IMR-90 (cell line): ENCODE results near the gene RAPGEF2. TPM values are rescaled to one million over a fixed set of nuclear protein-coding genes. Genes with fewer than 3 reads are reported as not detected.
A peak's percentile ranks its signal among the peaks of the same experiment; 100 is the strongest.

ENCODE experiments used
- ATAC-seq: fragments of 200-7000 bp; cut with Tn5 transposase; 2 replicates; pipeline ENCODE4 v1.9.1; 2020; ENCODE audit warnings: low read depth, mild to moderate bottlenecking, moderate library complexity
- BruUV-seq: library from RNA; stranded (reverse); fragments of 400-500 nt; replicated peaks from 2 replicates; lab custom pipeline; 2021; lab: Mats Ljungman, UMichigan
- CTCF ChIA-PET: fragments of 300-600 bp; formaldehyde crosslinking; extraction: SDS; loops from one replicate; lab custom pipeline; 2021; ENCODE audit warnings: antibody characterized with exemption; lab: Yijun Ruan, JAX
- POLR2A ChIA-PET: fragments of 300-600 bp; sonication (Branson Sonifier 250); formaldehyde crosslinking; loops from one replicate; lab custom pipeline; 2022; ENCODE audit warnings: antibody characterized with exemption; ENCODE audit not compliant: unreplicated experiment; lab: Charles Lee
- DNase-seq: peaks from one replicate; pipeline ENCODE4 v3.0.0; 2013
- H2AFZ ChIP-seq: replicated peaks from 2 replicates; pipeline ENCODE3; 2013; ENCODE audit warnings: low read length, mild to moderate bottlenecking; ENCODE audit not compliant: poor library complexity
- H2AK5ac ChIP-seq: 2 replicates; pipeline ENCODE4 v1.6.1; 2013; ENCODE audit warnings: low read depth, low read length, inconsistent platforms
- H2AK9ac ChIP-seq: replicated peaks from 2 replicates; pipeline ENCODE3; 2013; ENCODE audit warnings: mild to moderate bottlenecking, low read depth, low read length, moderate library complexity; ENCODE audit not compliant: poor library complexity
- H2BK120ac ChIP-seq: 2 replicates; pipeline ENCODE4 v1.6.1; 2013; ENCODE audit warnings: low read depth, low read length, inconsistent platforms
- H2BK15ac ChIP-seq: 3 replicates; pipeline ENCODE4 v1.6.1; 2013; ENCODE audit warnings: low read depth, low read length, inconsistent platforms
- H2BK20ac ChIP-seq: 2 replicates; pipeline ENCODE4 v1.6.1; 2013; ENCODE audit warnings: low read depth, mild to moderate bottlenecking, inconsistent platforms, low read length, moderate library complexity
- H2BK5ac ChIP-seq: 2 replicates; pipeline ENCODE4 v1.6.1; 2013; ENCODE audit warnings: mild to moderate bottlenecking, low read depth, low read length, inconsistent platforms; ENCODE audit not compliant: poor library complexity, severe bottlenecking
- H3K14ac ChIP-seq: replicated peaks from 2 replicates; pipeline ENCODE4 v1.6.1; 2013; ENCODE audit warnings: low read depth, low read length, inconsistent platforms
- H3K18ac ChIP-seq: 2 replicates; pipeline ENCODE4 v1.6.1; 2013; ENCODE audit warnings: low read depth, low read length, control low read depth
- H3K23ac ChIP-seq: 2 replicates; pipeline ENCODE4 v1.6.1; 2013; ENCODE audit warnings: low read depth, low read length, inconsistent platforms
- H3K27ac ChIP-seq: 2 replicates; pipeline ENCODE4 v1.5.1; 2013; ENCODE audit warnings: mild to moderate bottlenecking, control low read depth, low read length; ENCODE audit not compliant: insufficient read depth
- H3K27me3 ChIP-seq: 2 replicates; pipeline ENCODE4 v1.6.1; 2013; ENCODE audit warnings: low read length; ENCODE audit not compliant: control insufficient read depth, insufficient read depth
- H3K36me3 ChIP-seq: 2 replicates; pipeline ENCODE4 v1.6.1; 2013; ENCODE audit warnings: low read length, mixed read lengths; ENCODE audit not compliant: control insufficient read depth, insufficient read depth
- H3K4ac ChIP-seq: 2 replicates; pipeline ENCODE4 v1.6.1; 2013; ENCODE audit warnings: low read depth, low read length, inconsistent platforms
- H3K4me1 ChIP-seq: 2 replicates; pipeline ENCODE4 v1.6.1; 2013; ENCODE audit warnings: low read length, mixed read lengths; ENCODE audit not compliant: control insufficient read depth, insufficient read depth
- H3K4me2 ChIP-seq: 2 replicates; pipeline ENCODE4 v1.6.1; 2013; ENCODE audit warnings: low read depth, mild to moderate bottlenecking, control low read depth, low read length, moderate library complexity
- H3K4me3 ChIP-seq: 2 replicates; pipeline ENCODE4 v1.5.1; 2013; ENCODE audit warnings: low read depth, mild to moderate bottlenecking, control low read depth, low read length, moderate library complexity; ENCODE audit not compliant: insufficient read depth
- H3K56ac ChIP-seq: 2 replicates; pipeline ENCODE4 v1.6.1; 2013; ENCODE audit warnings: low read length, inconsistent platforms; ENCODE audit not compliant: insufficient read depth; ENCODE audit errors: extremely low read depth
- H3K79me1 ChIP-seq, 2 experiments: 2 replicates each; pipeline ENCODE4 v1.6.1; 2013; ENCODE audit warnings: low read length in 2 of 2, inconsistent platforms in 1 of 2, low read depth in 1 of 2
- H3K9ac ChIP-seq: 2 replicates; pipeline ENCODE4 v1.6.1; 2013; ENCODE audit warnings: low read depth, low read length, control low read depth
- H3K9me1 ChIP-seq: 2 replicates; pipeline ENCODE4 v1.6.1; 2013; ENCODE audit warnings: low read length, inconsistent platforms; ENCODE audit not compliant: insufficient read depth
- H3K9me3 ChIP-seq: 2 replicates; pipeline ENCODE4 v1.6.1; 2013; ENCODE audit warnings: low read length; ENCODE audit not compliant: control insufficient read depth, insufficient read depth
- H4K20me1 ChIP-seq: 2 replicates; pipeline ENCODE4 v1.6.1; 2013; ENCODE audit warnings: low read length, inconsistent platforms; ENCODE audit not compliant: insufficient read depth
- H4K5ac ChIP-seq: 2 replicates; pipeline ENCODE4 v1.6.1; 2013; ENCODE audit warnings: mild to moderate bottlenecking, low read depth, low read length, control low read depth
- H4K8ac ChIP-seq, 2 experiments: 2 replicates each; pipeline ENCODE4 v1.6.1; 2013; ENCODE audit warnings: low read depth in 2 of 2, low read length in 2 of 2, control low read depth in 1 of 2, inconsistent platforms in 1 of 2
- H4K91ac ChIP-seq: 2 replicates; pipeline ENCODE4 v1.6.1; 2013; ENCODE audit warnings: low read depth, low read length, inconsistent platforms; ENCODE audit not compliant: insufficient read depth
- CEBPB ChIP-seq: IDR thresholded peaks from 2 replicates; pipeline ENCODE4 v1.6.1; 2012; ENCODE audit warnings: low read depth, low read length, improper control_type of control experiment
- MAZ ChIP-seq: IDR thresholded peaks from 2 replicates; pipeline ENCODE4 v1.6.1; 2012; ENCODE audit warnings: low read depth, mild to moderate bottlenecking, low read length, improper control_type of control experiment, moderate library complexity, borderline replicate concordance
- WGBS, 2 experiments: methylation state at CpG; one replicate each; pipeline versions ENCODE4 v1.1.5 to v1.1.7; 2013; ENCODE audit warnings: missing lambda C conversion rate in 2 of 2; ENCODE audit not compliant: insufficient read length in 1 of 2; ENCODE audit errors: extremely low coverage in 2 of 2; 5-methylcytosine and 5-hydroxymethylcytosine counted together
- dilution Hi-C: fragments of 300-500 bp; cut with HindIII; formaldehyde crosslinking; loops from one replicate; pipeline ENCODE4 v1.14.3; 2018; ENCODE audit warnings: low sequenced_read_pairs; ENCODE audit not compliant: unreplicated experiment
- in situ Hi-C: fragments of 300-500 bp; cut with MboI; formaldehyde crosslinking; loops from 3 replicates; pipeline ENCODE4 v1.14.3; 2019; ENCODE audit warnings: low sequenced_read_pairs, inconsistent platforms, mixed read lengths
- intact Hi-C: fragments of 100-400 bp; cut with micrococcal nuclease; formaldehyde crosslinking; loops from 2 replicates; pipeline ENCODE4 v1.10.0; 2022
- polyA plus RNA-seq, 3 experiments: library from polyadenylated mRNA; depleted of rRNA; stranded (reverse); fragments of >200 nt; gene quantifications; 2 replicates each; pipeline ENCODE4 v1.2.3, GENCODE V29; 2012; ENCODE audit warnings: low replicate concordance in 1 of 3
- total RNA-seq: library from RNA; depleted of rRNA; stranded (reverse); fragments of >200 nt; gene quantifications from 2 replicates; pipeline ENCODE4 v1.2.3, GENCODE V29; 2012

The RAPGEF2 gene
- total and polyA plus RNA-seq, 2 of the 4 experiments (the other 2 are of a cell fraction) = 27.6 to 109 TPM

GRCh38 chr4:159104694-159105414 lies 2.0 kb downstream of the RAPGEF2 start:
- H2BK15ac ChIP-seq = no peak overlapping the region
- peak overlapping the region; percentile 70 for H3K4ac ChIP-seq
- H2BK20ac ChIP-seq = no peak overlapping the region
- CTCF ChIA-PET = interaction anchor here (0.6 kb wide), 1 partner anchor 122 kb away, joined by 3 read pairs; no protein-coding TSS in a partner anchor
- H4K20me1 ChIP-seq = peaks cover 31% of the 10 kb centered on the region
- DNase-seq (peak; percentile 61), ATAC-seq (no peak)
- peak overlapping the region; percentile 94 for H2AFZ ChIP-seq
- H3K27ac ChIP-seq = peak overlapping the region; percentile 42
- H3K79me1 ChIP-seq = peaks cover 19 to 39% of the 10 kb centered on the region in 2 experiments
- H4K91ac ChIP-seq = peak overlapping the region; percentile 54; the same call in 1 of the 2 replicates
- H2AK9ac ChIP-seq = peak overlapping the region; percentile 97
- no TSS peak for BruUV-seq
- no CpG with 5 or more reads among the region's 9 CpGs for WGBS, 2 experiments
- no peaks in the 10 kb centered on the region for H3K36me3 ChIP-seq
- H2BK120ac ChIP-seq = no peak overlapping the region
- no peak overlapping the region for H4K5ac ChIP-seq
- H3K18ac ChIP-seq = peak overlapping the region; percentile 30; the same call in 1 of the 2 replicates
- peak overlapping the region; percentile 52 for H3K9ac ChIP-seq
- H3K56ac ChIP-seq = 0 out of 2 replicates have a peak overlapping the region, but pooled peaks have one; percentile 43
- H3K27me3 ChIP-seq = peaks cover 9% of the 10 kb centered on the region
- POLR2A ChIA-PET = no interaction called here
- TF ChIP-seq CEBPB (peak; percentile 88), MAZ (no peak)
- H2AK5ac ChIP-seq = peak overlapping the region; percentile 35; the same call in 1 of the 2 replicates
- peak overlapping the region; percentile 98 for H3K4me2 ChIP-seq
- peak overlapping the region in 1 of 2 experiments; percentile 46; a peak in 1 of 4 replicates for H4K8ac ChIP-seq
- in situ Hi-C loops = no loop called here
- H3K4me3 ChIP-seq = peak overlapping the region; percentile 88
- H3K14ac ChIP-seq = 0 out of 2 replicates have a peak overlapping the region, but pooled peaks have one; percentile 85
- H3K23ac ChIP-seq = peak overlapping the region; percentile 62
- peaks cover 2% of the 10 kb centered on the region for H3K4me1 ChIP-seq
- H2BK5ac ChIP-seq = peak overlapping the region; percentile 66
- dilution Hi-C loops = no loop called here
- no peaks in the 10 kb centered on the region for H3K9me3 ChIP-seq
- 0 out of 2 replicates have a peak, but pooled peaks cover 3% of the 10 kb centered on the region for H3K9me1 ChIP-seq
- intact Hi-C loops = loop anchor here (2.0 to 10.0 kb wide), 6 partner anchors 37 to 370 kb away; no protein-coding TSS in a partner anchor
